Left lung (tissue), 10 donors: ENCODE data around the gene TRABD. TPM values are rescaled to one million over a fixed set of nuclear protein-coding genes. Genes with fewer than 3 reads are reported as not detected.
A peak's percentile ranks its signal among the peaks of the same experiment; 100 is the strongest.

Source experiments
- ATAC-seq: fragments of 200-7000 bp; cut with Tn5 transposase; one replicate; pipeline ENCODE4 v1.9.1; 2020; ENCODE audit warnings: moderate library complexity
- DNase-seq, 4 donors: peaks; one replicate each; pipeline ENCODE4 v3.0.0-alpha.2; 2013 to 2020
- H3K27ac ChIP-seq, 2 donors: fragments of 200-600 bp; sonication (generic) in 1 of 2; one replicate each; pipeline versions ENCODE4 v1.5.0 to v1.8.0; 2020 to 2021
- H3K27me3 ChIP-seq, 2 donors: fragments of 200-600 bp; sonication (generic) in 1 of 2; one replicate each; pipeline versions ENCODE4 v1.5.0 to v1.8.0; 2020 to 2021
- H3K36me3 ChIP-seq, 2 donors: fragments of 200-600 bp; sonication (generic) in 1 of 2; one replicate each; pipeline versions ENCODE4 v1.5.0 to v1.8.0; 2020 to 2021
- H3K4me1 ChIP-seq, 2 donors: fragments of 200-600 bp; one replicate each; pipeline ENCODE4 v1.8.0; 2021
- H3K4me3 ChIP-seq, 2 donors: fragments of 200-600 bp; sonication (generic) in 1 of 2; one replicate each; pipeline versions ENCODE4 v1.5.0 to v1.8.0; 2020 to 2021; ENCODE audit warnings: mild to moderate bottlenecking in 1 of 2
- H3K9me3 ChIP-seq, 2 donors: fragments of 200-600 bp; sonication (generic) in 1 of 2; one replicate each; pipeline versions ENCODE4 v1.5.0 to v1.8.0; 2020 to 2021
- intact Hi-C, 2 donors: fragments of 100-400 bp; cut with DNase I; formaldehyde crosslinking; loops; one replicate each; pipeline versions ENCODE4 v1.11.2 to v1.14.2; 2022
- polyA plus RNA-seq, 6 donors: library from polyadenylated mRNA; unstranded; fragments of 120-200 nt; gene quantifications; one replicate each; pipeline ENCODE4 v1.2.1, GENCODE V29; 2013; ENCODE audit not compliant: insufficient read length in 6 of 6
- total RNA-seq, 2 donors: library from RNA; stranded (reverse); fragmentation: NEBNext Ultra II Directional; extraction: Animal tissue kit (Norgen Biotek cat#: 25700); gene quantifications; one replicate each; pipeline ENCODE4 v1.2.1, GENCODE V29; 2021
- TF ChIP-seq, protein P1 (sequence below), 2 donors: fragments of 200-600 bp; sonication (generic) in 1 of 2; IDR thresholded peaks; one replicate each; pipeline versions ENCODE4 v1.5.0 to v1.8.0; 2021; ENCODE audit warnings: antibody characterized with exemption in 2 of 2
- donor health status: DM: no; HTN: yes; CAD: no.
- donor health status: DM: no; HTN: no; CAD: no.

The TRABD gene
- total and polyA plus RNA-seq, 8 donors = 16.0 to 54.2 (median 24.4) TPM

DNA sequence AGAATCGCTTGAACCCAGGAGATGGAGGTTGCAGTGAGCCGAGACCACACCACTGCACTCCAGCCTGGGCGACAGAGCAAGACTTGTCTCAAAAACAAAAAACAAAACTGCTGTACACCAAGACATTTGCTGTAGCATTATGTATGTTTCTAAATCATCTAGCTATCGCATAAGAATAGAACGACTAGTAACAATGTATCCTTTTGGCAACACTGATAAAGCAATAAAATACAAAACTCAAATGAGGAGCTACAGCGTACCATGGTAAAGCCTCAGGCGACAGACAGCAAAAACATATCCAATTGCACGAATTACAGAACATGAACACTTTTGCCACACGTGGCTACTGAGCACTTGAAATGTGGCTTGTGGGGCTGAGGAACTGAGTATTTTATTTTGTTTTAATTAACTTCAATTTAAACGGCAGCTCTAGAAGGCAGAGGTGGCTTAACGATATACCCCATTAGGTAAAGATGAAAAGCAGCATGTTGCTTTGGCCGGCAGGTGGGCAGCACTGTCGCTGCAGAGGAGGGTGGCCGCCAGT is 56.8 kb downstream of the TRABD start:
- Histone ChIP-seq H3K36me3 (peaks cover 0 to 38% of the 10 kb centered on the region in 2 donors), H3K27ac (no peak overlapping the region), H3K4me3 (peak overlapping the region; percentile 76 to 93), H3K9me3 (no peaks in the 10 kb centered on the region), H3K27me3 (no peaks in the 10 kb centered on the region), H3K4me1 (peaks cover 27 to 58% of the 10 kb centered on the region in 2 donors)
- DNase-seq = no peak
- TF ChIP-seq, protein P1, sequence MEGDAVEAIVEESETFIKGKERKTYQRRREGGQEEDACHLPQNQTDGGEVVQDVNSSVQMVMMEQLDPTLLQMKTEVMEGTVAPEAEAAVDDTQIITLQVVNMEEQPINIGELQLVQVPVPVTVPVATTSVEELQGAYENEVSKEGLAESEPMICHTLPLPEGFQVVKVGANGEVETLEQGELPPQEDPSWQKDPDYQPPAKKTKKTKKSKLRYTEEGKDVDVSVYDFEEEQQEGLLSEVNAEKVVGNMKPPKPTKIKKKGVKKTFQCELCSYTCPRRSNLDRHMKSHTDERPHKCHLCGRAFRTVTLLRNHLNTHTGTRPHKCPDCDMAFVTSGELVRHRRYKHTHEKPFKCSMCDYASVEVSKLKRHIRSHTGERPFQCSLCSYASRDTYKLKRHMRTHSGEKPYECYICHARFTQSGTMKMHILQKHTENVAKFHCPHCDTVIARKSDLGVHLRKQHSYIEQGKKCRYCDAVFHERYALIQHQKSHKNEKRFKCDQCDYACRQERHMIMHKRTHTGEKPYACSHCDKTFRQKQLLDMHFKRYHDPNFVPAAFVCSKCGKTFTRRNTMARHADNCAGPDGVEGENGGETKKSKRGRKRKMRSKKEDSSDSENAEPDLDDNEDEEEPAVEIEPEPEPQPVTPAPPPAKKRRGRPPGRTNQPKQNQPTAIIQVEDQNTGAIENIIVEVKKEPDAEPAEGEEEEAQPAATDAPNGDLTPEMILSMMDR (IDR thresholded peaks at IDR 0.05) = no peak
- ATAC-seq = no peak
- intact Hi-C loops = no loop called here

DNA sequence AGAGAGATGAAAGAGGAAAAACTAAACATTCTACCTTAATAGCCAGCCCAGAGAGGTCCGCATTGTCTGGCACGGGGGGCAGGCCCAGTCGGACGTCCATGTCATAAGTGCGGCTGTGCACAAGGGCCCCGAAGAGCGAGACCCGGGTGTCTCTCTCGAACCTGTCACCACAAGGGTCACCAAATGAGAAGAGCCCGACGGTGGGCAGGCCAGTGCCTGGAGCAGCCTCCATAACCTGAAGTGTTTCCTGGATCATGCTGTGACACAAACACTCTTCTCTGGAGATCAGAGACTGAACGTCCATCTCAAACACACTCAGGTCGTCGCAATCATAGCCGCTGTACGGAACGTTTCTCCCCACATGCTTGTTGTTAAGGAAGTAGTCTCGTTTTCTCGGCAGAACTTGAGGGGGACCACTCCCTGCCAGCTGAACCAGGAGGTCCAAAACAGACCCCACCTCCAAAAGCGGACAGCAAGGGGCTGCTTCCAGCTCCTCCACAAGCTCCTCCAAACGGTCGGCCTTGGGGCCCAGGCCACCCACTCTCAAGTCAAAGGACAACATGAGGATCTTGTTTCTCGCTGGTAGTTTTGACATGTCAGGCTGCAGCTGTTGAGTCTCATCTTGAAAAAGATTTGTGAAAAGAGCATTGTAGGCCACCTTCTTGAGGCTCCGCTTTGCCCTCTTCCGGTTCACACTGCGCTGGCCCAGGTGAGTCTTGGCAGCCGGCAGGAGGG is 58.1 kb downstream of the TRABD start:
- Histone ChIP-seq H3K36me3 (peaks cover 0 to 41% of the 10 kb centered on the region in 2 donors), H3K4me3 (peak overlapping the region; percentile 76 to 93), H3K9me3 (no peaks in the 10 kb centered on the region), H3K27ac (peak overlapping the region; percentile 82 to 90), H3K4me1 (peaks cover 27 to 70% of the 10 kb centered on the region in 2 donors), H3K27me3 (no peaks in the 10 kb centered on the region)
- intact Hi-C loops = no loop called here
- DNase-seq (peak in 1 of 4 donors; percentile 21), ATAC-seq (no peak)
- TF ChIP-seq, protein P1 (IDR thresholded peaks at IDR 0.05) = no peak

GRCh38 chr22:50244420-50245213 is 58.9 kb downstream of the TRABD start, which contains the start of gene TUBGCP6:
Gene TUBGCP6, minus strand, starts transcription at chr22:50245023. Its CDS starts 564 bp downstream, at chr22:50244459.
- intact Hi-C loops = no loop called here
- Histone ChIP-seq H3K27ac (peak within 1 kb of the TSS; percentile 82 to 90), H3K36me3 (peaks cover 0 to 33% of the 10 kb centered on the region in 2 donors), H3K4me1 (peaks cover 27 to 78% of the 10 kb centered on the region in 2 donors), H3K27me3 (no peaks in the 10 kb centered on the region), H3K9me3 (no peaks in the 10 kb centered on the region), H3K4me3 (peak within 1 kb of the TSS; percentile 76 to 93)
- TF ChIP-seq, protein P1 (IDR thresholded peaks at IDR 0.05) = peak in 1 of 2 donors; percentile 15
- DNase-seq = peak; percentile 92 to 99 (median 94)
- ATAC-seq = peak; percentile 90

- ATAC-seq (peak; percentile 43), DNase-seq (no peak)
- Histone ChIP-seq H3K4me3 (peak overlapping the region; percentile 76 to 93), H3K9me3 (no peaks in the 10 kb centered on the region), H3K4me1 (peaks cover 34 to 86% of the 10 kb centered on the region in 2 donors), H3K27ac (peak overlapping the region; percentile 82 to 90), H3K27me3 (no peaks in the 10 kb centered on the region), H3K36me3 (peaks cover 0 to 25% of the 10 kb centered on the region in 2 donors)
- intact Hi-C loops = no loop called here
- TF ChIP-seq, protein P1 (IDR thresholded peaks at IDR 0.05) = no peak
Measured at GRCh38 chr22:50245214-50246072, 59.7 kb downstream of the TRABD start.
